Tracheal epithelial cell (primary cell): ENCODE data around the gene RSPO1. TPM values are rescaled to one million over a fixed set of nuclear protein-coding genes. Genes with fewer than 3 reads are reported as not detected.

ENCODE experiments used
- total RNA-seq: library from RNA; depleted of rRNA; stranded (reverse); fragments of >200 nt; gene quantifications from 2 replicates; pipeline ENCODE4 v1.2.1, GENCODE V29; 2014

RSPO1 gene
- 0.24 TPM in 1 of 2 replicates, not detected in the other for total RNA-seq

GRCh38 chr1:37634244-37634991 lies at the start of gene RSPO1:
Gene RSPO1 (minus strand): TSS chr1:37634892. CDS start chr1:37629661, 5,231 bp downstream.

GRCh38 chr1:37595440-37596181 lies 39.1 kb downstream of the RSPO1 start, which contains the start of gene GNL2:
Gene GNL2 (minus strand): TSS chr1:37595937. CDS start chr1:37595822, 115 bp downstream.

Other genes starting within 250 kb of the RSPO1 start
- gene ZC3H12A, start 160.3 kb downstream of the RSPO1 start, total RNA-seq, result 20.5 and 59.0 TPM in 2 replicates
- 66.3 and 80.0 TPM in 2 replicates for gene MEAF6, start 120.1 kb downstream of the RSPO1 start, total RNA-seq
- gene SNIP1, start 80.6 kb downstream of the RSPO1 start, total RNA-seq, result 8.5 and 18.8 TPM in 2 replicates
- gene DNALI1, start 78.0 kb downstream of the RSPO1 start, total RNA-seq, result 0.21 and 0.48 TPM in 2 replicates
- 57.8 and 62.2 TPM in 2 replicates for gene GNL2, start 39.0 kb downstream of the RSPO1 start, total RNA-seq
- gene CDCA8, start 57.6 kb upstream of the RSPO1 start, total RNA-seq, result 0.64 and 1.4 TPM in 2 replicates
- gene EPHA10, start 130.2 kb upstream of the RSPO1 start, total RNA-seq, result 0.24 TPM in 1 of 2 replicates, not detected in the other
- gene MANEAL, start 159.0 kb upstream of the RSPO1 start, total RNA-seq, result 0.64 and 2.2 TPM in 2 replicates
- 42.8 and 54.9 TPM in 2 replicates for gene C1orf122, start 172.9 kb upstream of the RSPO1 start, total RNA-seq
- 42.7 and 49.7 TPM in 2 replicates for gene YRDC, start 173.3 kb upstream of the RSPO1 start, total RNA-seq
- gene MTF1, start 224.7 kb upstream of the RSPO1 start, total RNA-seq, result 1.9 and 3.6 TPM in 2 replicates